Activated T-cell treated with anti-CD3 and anti-CD28 coated beads for 48 hours (primary cell): ENCODE data around the gene RBKS.
"Not testable (repeated sequence)": the region's sequence is repeated elsewhere in the genome, so short reads cannot be mapped to it uniquely, and the experiment has no call there.

Experiments used
- DNase-seq: peaks from one replicate; pipeline ENCODE4 v3.0.0-alpha.2; 2020; ENCODE audit warnings: low read depth

Gene RBKS

GRCh38 chr2:27798948-27799645 lies 91.1 kb downstream of the RBKS start:
- no peak for DNase-seq

GRCh38 chr2:27798486-27798885 lies 91.7 kb downstream of the RBKS start:
- no peak for DNase-seq

GRCh38 chr2:27797841-27798240 lies 92.3 kb downstream of the RBKS start:
- DNase-seq: no peak

- no peak for DNase-seq
Measured at GRCh38 chr2:27796791-27797765, 93.1 kb downstream of the RBKS start.

- DNase-seq: no peak
Measured at GRCh38 chr2:27795868-27796277, 94.3 kb downstream of the RBKS start.

- no peak for DNase-seq
Measured at GRCh38 chr2:27795093-27795834, 94.9 kb downstream of the RBKS start.

GRCh38 chr2:27792759-27793158 lies 97.4 kb downstream of the RBKS start:
- no peak for DNase-seq

- no peak for DNase-seq
Measured at GRCh38 chr2:27790796-27791195, 99.4 kb downstream of the RBKS start.

- DNase-seq: no peak
Measured at GRCh38 chr2:27782701-27783100, 107.5 kb downstream of the RBKS start.

- no peak for DNase-seq
Measured at GRCh38 chr2:27781496-27781895, 108.7 kb downstream of the RBKS start.

GRCh38 chr2:27779417-27780055 lies 110.7 kb downstream of the RBKS start:
- DNase-seq: no peak

GRCh38 chr2:27776696-27777095 lies 113.5 kb downstream of the RBKS start:
- DNase-seq: no peak

- no peak for DNase-seq
Measured at GRCh38 chr2:27776097-27776496, 114.1 kb downstream of the RBKS start.

- DNase-seq: no peak
Measured at GRCh38 chr2:27773959-27774358, 116.2 kb downstream of the RBKS start.

GRCh38 chr2:27772804-27773203 lies 117.4 kb downstream of the RBKS start:
- DNase-seq: no peak

GRCh38 chr2:27771548-27772335 lies 118.4 kb downstream of the RBKS start, which contains the start of gene MRPL33:
MRPL33 (plus strand) TSS chr2:27771719; CDS start chr2:27771778, 59 bp downstream.
- DNase-seq: peak; percentile 90

- no peak for DNase-seq
Measured at GRCh38 chr2:27771202-27771547, 119.0 kb downstream of the RBKS start.

- no peak for DNase-seq
Measured at GRCh38 chr2:27766287-27766661, 123.9 kb downstream of the RBKS start.

GRCh38 chr2:27765621-27766286 lies 124.4 kb downstream of the RBKS start:
- DNase-seq: peak; percentile 48

GRCh38 chr2:27764526-27764925 lies 125.7 kb downstream of the RBKS start:
- DNase-seq: not testable (repeated sequence)

GRCh38 chr2:27763907-27764267 lies 126.3 kb downstream of the RBKS start:
- DNase-seq: no peak
